Embryonic facial prominence (tissue), 1 donor: ENCODE measurements around the gene DCLRE1C.
"Not testable (repeated sequence)": the region's sequence is repeated elsewhere in the genome, so short reads cannot be mapped to it uniquely, and the experiment has no call there.

Experiments used
- DNase-seq: peaks from one replicate; pipeline ENCODE4 v3.0.0-alpha.2; 2016; ENCODE audit errors: extremely low spot score

DCLRE1C gene

DNA sequence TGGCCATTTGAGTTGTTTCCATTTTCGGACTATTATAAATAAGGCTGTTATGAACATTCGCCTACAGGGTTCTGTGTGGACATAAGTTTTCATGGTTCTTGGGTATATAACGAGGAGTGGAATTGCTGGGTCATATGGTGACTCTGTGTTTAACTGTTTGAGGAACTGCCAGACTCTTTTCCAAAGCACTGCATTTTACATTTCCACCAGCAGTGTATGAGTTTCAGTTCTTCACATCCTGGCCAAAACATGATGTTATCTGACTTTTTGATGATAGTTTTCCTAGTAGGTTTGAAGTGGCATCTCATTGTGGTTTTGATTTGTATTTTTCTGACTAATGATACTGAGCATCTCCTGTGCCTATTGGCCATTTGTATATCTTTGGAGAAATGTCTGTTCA lies 69.8 kb downstream of the DCLRE1C start:
- DNase-seq, result no peak

DNA sequence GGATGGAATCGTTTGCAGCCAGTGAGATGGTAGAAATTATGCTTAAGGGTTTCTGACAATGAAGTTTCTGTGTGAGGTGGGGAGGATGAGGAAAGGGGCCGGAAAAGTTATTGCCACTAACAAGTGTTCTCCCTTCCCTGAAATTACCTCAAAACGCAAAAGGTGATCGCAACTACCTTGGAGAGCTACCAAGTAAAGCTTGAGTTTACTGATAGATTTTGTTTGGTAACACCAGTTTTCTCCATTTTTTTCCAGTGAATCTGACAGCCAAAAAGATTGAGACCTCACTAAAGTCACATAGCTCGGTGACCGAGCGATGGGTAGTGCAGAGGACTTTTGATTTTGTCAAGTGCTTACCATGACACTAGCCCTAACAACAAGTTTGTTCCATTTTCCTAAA lies 73.7 kb downstream of the DCLRE1C start:
- no peak for DNase-seq

DNA sequence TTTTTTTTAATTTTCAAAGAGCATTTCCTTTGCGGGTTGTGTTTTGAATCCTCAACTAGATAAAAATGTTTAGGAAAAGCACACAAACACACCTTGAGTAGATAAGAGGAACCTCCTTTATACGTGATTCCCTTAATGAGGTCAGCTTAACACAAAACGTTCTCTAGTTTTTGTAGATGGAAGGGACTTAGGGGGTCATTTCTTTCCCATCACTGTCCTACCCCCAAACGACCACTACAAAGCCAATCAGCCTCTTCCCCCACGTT lies 74.0 kb downstream of the DCLRE1C start:
- no peak for DNase-seq

DNA sequence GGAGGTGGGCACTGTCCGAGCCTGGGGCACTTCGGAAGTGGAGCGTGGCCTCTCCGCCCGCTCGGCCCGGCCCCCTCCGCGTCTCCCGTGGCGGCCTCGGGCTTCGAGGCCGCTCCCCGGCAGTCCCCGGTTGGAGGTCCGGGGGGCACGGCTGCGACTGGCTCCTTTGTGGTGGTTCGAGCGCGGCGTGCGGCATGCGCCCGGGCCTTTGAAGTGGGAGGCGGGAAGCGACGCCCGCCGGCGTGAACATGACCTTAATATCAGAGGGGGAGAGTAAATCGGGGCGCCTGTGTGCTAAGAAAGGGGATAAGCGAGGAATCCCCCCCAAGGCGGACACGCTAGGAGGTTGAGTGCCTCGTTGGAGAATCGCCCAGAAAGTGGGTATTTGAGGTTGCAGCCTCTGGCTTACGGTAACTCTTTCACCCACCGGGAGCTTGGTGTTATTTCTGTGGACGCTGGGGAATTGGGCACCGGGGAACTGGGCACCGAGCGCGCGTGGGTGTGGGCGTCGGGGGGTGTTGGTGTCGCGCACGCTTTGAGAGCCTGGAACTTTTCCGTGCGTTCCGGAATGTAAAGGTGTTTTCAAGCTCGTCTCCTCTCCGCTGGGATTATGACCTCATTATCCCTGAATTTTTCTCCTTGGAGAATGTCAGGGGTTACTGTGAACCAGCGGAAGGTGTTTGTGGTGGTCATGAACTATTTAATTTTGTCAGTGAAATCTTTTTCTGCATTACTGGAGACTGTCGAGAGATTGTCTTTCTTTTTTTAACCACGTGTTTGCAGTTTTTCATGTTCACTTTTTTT lies 74.6 kb downstream of the DCLRE1C start:
- no peak for DNase-seq

DNA sequence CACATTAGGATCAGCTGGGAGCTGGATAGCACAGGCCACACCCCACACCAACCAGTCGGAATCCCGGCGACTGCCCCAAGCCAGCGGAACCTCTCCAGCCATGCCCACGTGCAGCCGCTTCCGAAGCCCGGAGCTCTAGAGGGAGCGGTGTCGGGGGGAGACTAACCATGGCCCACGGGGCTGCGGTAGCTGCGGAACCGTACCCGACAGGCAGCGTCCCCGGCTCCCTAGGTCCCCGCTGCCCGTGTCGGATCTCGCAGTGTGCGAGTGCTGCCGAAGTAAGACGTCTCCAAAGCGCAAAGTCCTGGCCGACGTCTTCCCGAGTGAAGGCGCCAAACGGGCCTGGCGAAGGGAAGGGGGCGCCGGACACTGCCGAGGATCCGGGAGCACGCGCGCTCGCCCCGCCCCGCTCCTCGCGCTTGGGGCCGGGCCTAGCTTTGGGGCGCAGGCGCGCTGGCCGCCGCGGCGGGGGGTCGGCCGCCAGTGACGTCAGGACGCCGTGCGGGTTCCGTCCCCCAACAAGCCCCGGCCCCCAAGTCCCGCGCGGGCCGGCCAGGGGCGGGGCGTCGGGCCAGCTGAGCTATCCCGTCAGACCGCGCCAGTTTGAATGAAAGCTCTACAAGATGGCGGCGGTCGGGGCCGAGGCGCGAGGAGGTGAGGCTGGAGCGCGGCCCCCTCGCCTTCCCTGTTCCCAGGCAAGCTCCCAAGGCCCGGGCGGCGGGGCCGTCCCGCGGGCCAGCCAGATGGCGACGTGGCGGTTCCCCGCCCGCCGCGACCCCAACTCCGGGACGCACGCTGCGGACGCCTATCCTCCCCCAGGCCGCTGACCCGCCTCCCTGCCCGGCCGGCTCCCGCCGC lies 75.4 kb downstream of the DCLRE1C start, which contains the start of gene SUV39H2:
TSS of gene SUV39H2 (plus strand) at position 601 of the 858 bp plus-strand sequence. CDS start at position 624, 23 bp downstream.
- peak; percentile 90 for DNase-seq

DNA sequence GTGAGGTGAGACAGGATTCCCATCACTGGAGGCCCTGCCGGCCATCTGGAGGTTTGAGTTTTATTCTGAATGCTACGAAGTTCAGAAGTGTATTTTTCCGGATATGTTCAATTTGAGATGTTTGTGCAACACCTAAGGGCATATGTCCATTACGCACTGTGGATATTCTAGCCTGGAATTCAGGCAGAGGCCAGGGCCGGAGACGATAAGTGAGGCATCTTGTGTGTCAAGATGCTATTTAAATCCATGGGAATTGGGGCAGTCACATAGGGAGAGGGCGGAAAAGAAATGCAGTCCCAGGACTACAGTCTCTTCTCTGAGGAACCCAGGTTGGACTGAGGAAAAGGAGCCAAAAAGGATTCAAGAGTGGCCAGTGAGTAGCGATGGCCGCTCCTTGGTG lies 77.1 kb downstream of the DCLRE1C start:
- no peak for DNase-seq

DNA sequence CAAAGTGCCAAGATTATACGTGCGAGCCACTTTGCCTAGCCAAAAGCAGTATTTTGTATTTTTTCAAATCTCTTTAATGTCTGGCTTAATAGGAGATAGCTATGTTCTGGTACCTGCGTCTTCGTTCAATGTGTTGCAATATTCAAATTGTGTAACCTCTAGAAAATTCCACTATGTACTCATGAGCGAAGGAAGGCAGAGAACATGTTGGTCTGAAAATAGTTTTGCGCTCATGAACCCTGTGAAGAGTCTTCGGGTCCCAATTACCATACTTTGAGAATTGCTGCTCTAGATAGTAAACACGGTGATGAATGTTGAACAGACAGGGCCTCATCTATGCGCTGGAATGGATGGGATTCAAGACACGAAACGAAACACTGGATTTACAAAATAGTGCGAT lies 78.0 kb downstream of the DCLRE1C start:
- no peak for DNase-seq

DNA sequence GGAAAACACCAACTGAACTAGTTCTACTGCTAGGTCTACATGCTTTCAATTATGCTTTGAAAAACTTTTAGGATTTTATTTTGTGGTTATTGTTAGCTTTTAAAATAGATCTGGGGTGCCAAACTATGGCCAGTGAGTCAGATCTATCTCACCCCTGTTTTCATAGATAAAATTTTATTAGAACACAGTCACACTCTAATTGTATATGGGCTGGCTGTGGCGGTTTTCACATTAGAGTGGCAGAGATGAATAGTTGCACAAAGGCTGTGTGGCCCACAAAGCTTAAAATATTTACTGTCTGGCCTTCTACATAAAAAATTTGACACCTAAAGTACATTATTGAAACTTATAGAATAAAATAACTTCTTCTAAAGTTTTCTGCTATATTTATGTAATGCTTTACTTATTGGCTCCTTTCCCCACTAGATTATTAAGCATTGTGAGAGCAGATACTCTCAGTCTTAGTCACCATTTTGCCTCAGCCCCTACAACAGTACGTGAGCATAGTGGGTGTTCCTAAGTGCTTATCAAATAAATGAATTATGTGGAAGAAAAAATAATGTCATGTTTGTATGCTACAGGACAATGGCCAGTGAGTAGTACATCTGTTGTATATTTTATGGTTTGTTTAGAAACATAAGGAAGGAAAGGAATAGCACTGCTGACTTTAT lies 80.7 kb downstream of the DCLRE1C start:
- DNase-seq, result no peak

DNA sequence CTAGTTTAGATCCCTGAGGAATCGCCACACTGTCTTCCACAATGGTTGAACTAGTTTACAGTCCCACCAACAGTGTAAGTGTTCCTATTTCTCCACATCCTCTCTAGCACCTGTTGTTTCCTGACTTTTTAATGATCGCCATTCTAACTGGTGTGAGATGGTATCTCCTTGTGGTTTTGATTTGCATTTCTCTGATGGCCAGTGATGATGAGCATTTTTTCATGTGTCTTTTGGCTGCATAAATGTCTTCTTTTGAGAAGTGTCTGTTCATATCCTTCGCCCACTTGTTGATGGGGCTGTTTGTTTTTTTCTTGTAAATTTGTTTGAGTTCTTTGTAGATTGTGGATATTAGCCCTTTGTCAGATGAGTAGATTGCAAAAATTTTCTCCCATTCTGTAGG lies 89.0 kb downstream of the DCLRE1C start:
- DNase-seq, result not testable (repeated sequence)

DNA sequence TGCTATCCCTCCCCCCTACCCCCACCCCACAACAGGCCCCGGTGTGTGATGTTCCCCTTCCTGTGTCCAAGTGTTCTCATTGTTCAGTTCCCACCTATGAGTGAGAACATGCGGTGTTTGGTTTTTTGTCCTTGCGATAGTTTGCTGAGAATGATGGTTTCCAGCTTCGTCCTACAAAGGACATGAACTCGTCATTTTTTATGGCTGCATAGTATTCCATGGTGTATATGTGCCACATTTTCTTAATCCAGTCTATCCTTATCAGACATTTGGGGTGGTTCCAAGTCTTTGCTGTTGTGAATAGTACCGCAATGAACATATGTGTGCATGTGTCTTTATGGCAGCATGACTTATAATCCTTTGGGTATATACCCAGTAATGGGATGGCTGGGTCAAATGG lies 89.4 kb downstream of the DCLRE1C start:
- DNase-seq, result not testable (repeated sequence)

DNA sequence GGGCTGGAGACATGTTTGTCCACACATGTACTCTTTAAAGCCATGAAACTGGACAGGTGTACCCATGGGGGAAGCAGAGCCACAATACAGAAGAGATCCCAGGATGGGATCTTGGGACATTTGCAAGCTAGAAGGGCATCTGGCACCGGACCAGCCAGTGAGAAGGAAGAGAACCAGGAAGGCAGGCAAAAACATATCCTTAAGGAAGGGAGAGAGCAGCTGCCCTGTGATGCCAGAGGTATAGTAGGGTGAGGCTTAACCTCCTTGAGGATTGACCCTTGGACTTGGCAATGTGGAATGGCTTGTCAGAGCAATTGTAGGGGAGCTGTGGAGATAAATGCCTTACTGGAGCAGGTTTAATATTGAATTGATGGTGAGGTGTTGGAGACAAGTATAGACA lies 93.1 kb downstream of the DCLRE1C start:
- no peak for DNase-seq

DNA sequence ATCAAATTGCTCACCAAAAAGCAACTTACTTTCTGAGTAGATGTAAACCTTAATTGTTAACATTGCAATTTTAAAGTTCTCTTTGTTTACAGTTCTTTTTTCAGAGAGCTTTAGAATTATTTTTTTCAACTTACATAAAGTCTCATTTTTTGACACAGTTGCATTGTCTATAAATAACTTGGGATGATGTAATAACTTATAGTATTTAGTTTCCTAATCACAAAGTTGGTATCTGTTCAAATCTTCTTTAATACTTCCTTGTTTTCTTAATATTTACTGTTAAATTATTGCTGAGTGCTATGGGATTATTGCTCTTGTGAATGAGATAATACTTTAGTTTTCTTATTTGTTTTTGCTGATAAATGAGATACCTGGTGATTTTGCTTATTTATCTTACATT lies 94.1 kb downstream of the DCLRE1C start:
- no peak for DNase-seq

DNA sequence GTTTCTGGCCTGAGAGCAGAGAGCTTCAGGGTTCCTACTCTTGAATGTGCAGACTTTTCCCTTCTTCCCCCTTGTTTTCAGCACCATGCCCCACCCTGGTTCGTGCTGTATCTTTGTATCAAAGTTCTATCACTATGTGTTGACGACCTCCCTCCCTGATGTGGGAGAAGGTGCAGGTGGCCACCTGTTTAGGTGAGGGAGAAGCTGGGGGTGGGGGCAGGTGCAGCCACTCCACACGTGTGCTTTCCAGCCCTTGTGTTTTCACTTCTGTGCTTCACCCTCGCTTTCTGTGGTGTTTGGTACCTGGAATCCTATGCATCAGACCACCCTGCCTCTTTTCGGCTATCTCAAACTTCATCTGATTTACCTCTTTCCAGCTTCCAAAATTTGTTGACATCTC lies 94.9 kb downstream of the DCLRE1C start:
- no peak for DNase-seq

DNA sequence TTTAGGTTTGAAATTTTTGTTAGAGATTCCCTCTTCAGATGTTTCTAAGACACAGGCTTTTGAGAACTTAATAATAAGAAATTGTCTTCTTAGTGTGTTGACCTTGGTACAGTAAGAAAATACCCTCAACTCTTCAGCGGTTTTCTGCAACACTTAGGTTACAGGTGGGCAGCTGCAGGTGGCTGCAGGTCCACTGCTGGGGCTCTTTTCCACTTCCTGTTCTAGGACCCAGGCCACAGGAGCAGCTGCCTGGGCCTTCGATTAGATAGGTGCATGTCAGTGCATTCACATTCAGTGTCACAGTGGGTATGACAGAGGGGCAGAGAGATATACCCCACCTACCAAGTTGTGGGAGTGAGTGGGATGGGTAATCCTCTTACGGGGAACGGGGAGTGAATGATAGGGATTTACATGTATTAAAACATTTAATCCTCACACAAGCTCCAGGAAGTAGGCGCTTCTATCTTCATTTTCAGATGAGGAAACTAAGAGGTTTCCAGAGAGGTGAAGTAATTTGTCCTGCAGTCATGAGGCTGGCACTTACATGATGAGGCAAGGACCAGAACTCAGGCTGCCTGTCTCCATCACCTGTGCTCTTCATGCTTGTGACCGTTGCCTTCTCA lies 95.4 kb downstream of the DCLRE1C start:
- DNase-seq, result no peak

DNA sequence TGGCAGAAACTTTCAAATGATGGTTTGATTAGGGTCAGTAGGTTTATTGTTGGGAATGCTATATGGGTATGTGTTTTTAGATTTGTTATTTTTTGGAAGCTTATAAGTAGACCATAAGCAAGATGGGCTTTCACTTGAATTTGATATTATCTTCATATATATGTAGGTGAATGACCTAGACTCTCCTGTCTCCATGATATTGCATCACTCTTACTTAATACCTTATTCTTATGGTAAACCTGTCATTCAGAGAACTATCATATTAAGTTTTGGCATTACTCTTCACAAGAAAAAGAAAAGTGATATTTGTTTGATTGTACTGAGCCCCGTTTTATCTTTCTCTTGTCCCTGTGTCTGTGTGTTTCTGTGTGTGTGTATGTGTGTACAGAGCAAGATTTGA lies 98.4 kb downstream of the DCLRE1C start:
- no peak for DNase-seq

DNA sequence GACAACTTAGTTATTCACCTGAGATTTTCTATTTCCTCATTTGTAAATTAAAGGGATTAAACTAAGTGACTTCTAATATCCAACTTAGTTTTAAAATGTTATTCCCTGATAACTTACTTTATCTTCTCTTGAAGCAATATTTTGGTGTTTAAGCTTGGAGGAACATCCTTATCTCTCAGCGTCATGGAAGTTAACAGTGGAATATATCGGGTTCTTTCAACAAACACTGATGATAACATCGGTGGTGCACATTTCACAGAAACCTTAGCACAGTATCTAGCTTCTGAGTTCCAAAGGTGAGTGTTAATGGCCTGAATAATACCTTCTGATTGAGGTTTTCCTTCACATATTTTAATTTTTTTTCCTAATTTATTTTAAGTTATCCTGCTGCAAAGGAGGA lies 101.7 kb downstream of the DCLRE1C start:
- DNase-seq, result no peak
